GM10847 (cell line): ENCODE results near the gene FARS2.

Experiments used
- POLR2A ChIP-seq: IDR thresholded peaks from 2 replicates; pipeline ENCODE4 v1.6.1; 2011; ENCODE audit not compliant: insufficient read length; ENCODE audit errors: extremely low read depth

FARS2 gene

GRCh38 chr6:5241252-5241651 is 20.1 kb upstream of the FARS2 start:
- TF ChIP-seq POLR2A, result no peak

GRCh38 chr6:5243069-5243468 is 18.2 kb upstream of the FARS2 start:
- TF ChIP-seq POLR2A, result no peak

- TF ChIP-seq POLR2A, result no peak
Measured at GRCh38 chr6:5246141-5247097, 14.9 kb upstream of the FARS2 start.

DNA sequence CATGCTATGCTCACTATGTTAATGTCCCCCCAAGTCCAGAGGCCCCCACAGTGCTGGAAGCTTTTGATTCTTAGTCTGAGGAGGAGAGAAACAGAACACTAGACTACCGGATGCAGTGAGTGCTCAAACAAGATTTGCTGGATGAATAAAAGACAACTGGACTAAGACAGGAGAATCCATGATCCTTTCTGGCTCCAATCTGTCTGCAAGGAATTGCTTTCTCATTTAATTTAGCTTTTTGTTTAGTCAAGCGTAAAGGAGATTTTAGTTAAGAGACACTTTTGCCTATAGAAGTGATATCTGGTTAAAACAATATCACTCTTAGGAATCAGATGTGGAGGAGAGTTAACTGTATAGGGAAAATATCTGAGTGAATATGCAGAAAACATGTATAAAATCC is 14.1 kb upstream of the FARS2 start:
- no peak for TF ChIP-seq POLR2A

- no peak for TF ChIP-seq POLR2A
Measured at GRCh38 chr6:5248302-5249098, 12.8 kb upstream of the FARS2 start.

DNA sequence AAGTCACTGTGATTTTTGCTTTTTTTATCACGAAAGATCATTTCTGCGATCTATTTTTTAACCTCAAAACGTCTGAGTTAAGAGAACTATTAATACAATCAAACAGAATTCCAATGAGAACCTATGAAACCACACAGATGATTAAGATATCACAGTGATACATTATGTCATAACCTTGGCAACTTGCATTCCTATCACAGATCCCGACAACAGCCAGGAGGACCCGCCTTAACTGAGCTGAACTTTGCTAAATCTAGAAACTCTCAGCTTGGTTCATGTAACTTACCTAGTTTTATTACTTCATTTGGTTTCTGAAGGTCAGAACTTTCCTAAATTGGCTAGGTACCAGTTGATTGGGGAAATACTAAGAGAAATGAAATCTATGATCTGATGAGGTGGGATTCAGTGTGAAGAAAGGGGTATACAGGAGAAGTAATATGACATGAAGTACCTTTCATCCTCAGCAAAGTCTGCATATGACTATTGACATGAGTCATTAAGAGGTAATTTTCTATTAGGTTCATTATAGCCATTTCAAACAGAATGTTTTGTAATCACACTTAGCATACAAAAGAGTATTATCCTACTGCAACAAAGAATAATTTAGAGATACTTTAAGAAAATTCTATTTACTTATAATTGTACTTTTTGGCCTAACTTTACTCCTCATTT is 11.7 kb upstream of the FARS2 start:
- TF ChIP-seq POLR2A, result no peak

GRCh38 chr6:5250451-5250850 is 10.9 kb upstream of the FARS2 start:
- no peak for TF ChIP-seq POLR2A

- TF ChIP-seq POLR2A, result no peak
Measured at GRCh38 chr6:5250911-5251310, 10.4 kb upstream of the FARS2 start.

DNA sequence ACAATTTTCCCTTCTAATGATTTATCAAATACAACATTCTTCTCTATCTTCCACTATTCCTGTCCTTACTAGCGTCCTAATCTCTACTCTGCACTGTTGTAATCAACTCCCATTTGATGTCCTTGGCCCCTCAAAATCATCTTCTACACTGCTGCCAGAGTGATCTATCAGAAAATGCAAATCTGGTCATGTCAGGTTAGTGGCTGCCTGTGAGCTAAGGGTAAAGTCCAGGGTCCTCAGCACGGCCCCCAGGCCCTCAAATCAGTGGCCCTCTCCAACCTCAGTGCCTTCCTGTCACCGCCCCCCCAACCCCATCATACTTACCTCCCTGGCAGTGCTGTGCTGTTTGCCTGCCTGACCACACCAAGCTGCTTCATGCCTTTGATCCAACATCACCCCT is 4.4 kb upstream of the FARS2 start:
- TF ChIP-seq POLR2A, result no peak

DNA sequence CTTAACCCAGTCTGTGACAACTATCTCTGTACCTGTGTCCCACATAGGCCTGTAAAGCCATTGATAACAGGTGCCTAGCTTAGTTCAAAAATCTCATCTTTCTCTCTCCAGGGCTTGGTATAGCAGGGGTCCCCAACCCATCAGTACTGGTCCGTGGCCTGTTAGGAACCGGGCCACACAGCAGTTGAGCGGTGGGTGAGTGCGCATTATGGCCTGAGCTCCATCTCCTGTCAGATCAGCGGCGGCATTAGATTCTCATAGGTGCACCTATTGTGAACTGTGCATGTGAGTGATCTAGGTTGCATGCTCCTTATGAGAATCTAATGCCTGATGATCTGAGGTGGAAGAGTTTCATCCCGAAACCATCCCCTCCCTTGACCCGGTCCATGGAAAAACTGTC is 3.9 kb upstream of the FARS2 start:
- no peak for TF ChIP-seq POLR2A

DNA sequence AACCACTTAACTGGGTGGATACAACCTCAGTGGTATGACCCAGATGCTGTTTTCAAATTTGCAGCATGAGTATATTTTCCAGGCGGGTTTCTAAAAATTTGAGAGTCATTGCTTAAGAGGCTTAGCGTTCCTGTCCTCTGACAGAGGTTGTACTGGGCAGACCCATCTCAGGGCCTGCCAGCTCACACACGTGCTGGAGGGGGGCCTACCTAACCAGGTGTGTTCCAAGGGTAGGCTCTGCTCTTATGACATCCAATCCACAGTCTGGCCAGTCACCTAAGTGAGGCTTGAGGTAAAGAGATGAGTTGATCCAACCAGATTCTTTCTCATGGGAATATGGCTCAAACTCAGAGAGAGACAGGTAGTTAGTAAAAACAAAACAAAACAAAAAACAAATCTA is 1.9 kb upstream of the FARS2 start:
- TF ChIP-seq POLR2A, result no peak

GRCh38 chr6:5260111-5260620 is 1.1 kb upstream of the FARS2 start:
- no peak for TF ChIP-seq POLR2A

DNA sequence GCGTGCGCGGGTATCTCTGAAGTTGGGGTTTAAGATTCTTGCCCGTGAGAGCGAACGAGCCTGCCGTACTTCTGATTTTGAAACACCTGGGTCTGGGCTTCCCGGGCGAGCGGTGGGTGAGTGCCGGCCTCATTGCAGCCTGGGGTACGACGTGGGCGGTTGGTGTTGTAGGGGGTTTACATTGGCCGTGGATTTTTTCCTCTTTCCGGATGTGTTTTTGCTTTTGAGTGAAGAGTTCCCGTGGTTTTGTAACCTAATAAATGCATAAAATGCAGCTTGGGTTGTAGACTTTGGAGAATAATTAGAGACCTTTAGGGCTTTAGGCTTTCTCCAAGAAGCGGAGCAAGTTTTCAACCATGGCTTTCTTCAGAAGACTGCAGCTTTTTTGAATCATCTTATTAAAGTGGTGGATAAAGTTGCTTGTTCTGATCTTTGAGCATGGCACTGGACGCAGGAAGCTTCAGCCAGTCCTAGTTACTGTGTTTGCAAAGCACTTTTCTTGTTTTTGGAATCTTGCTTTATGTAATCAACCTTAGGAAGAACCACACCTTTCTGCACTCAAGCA is 314 bp downstream of the FARS2 start:
- TF ChIP-seq POLR2A, result no peak

- TF ChIP-seq POLR2A, result no peak
Measured at GRCh38 chr6:5266423-5266822, 5.1 kb downstream of the FARS2 start.

DNA sequence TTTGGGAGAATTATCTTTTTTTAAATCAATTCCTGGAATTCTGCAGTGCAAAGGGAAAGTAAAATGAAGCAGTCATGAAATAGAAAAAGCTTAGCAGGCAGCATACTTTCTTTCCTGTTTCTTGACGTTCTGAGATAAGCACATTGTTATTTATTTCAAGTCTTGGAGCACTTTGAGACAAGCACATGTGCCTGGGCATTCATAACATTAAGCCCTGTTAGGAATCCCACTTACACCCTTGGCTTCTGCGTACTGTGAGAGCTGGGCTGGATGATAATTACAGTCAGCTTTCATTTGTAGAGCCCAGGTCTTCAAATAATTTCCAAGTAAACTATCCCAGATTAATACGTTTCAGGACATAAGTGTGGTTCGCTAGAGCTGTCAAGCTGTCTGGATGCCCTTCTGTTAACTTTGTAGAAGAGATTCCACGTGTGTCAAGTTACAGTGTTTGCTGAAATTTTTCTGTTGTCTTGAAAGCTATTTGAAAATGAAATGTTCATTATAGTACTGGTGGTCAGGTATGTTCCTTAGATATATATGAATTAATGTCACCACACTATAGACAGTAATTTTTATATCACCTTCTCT is 8.9 kb downstream of the FARS2 start:
- no peak for TF ChIP-seq POLR2A
